Spleen (tissue), 7 donors: Measurements from ENCODE around the gene RAD51B.

Source experiments
- CTCF ChIP-seq, 11 experiments: fragments of 200-600 bp in 7 of 11; fragments of 450-650 bp in 4 of 11; sonication (generic) in 4 of 11; IDR thresholded peaks in 8 of 11; conservative IDR thresholded peaks in 3 of 11; 1 replicate in 7 of 11; 2 replicates in 4 of 11; pipeline versions ENCODE4 v1.4.0 to v1.8.0; 2016 to 2021; ENCODE audit warnings: antibody characterized with exemption in 11 of 11, inconsistent platforms in 4 of 11, mild to moderate bottlenecking in 1 of 11
- POLR2A ChIP-seq, 3 donors: fragments of 450-650 bp; IDR thresholded peaks; one replicate each; pipeline ENCODE4 v1.5.1; 2017; ENCODE audit warnings: antibody characterized with exemption in 3 of 3, mild to moderate bottlenecking in 1 of 3
- POLR2AphosphoS5 ChIP-seq, 3 donors: sonication (generic); formaldehyde crosslinking; IDR thresholded peaks; one replicate each; pipeline ENCODE4 v1.5.1; 2017; ENCODE audit warnings: antibody characterized with exemption in 3 of 3
- donor health status: DM: no; HTN: no; CAD: no; lungs with moderate emphysema.
- donor health status: DM: no; HTN: no; CAD: no.
- donor health status: DM: no; HTN: no; CAD: no.

- TF ChIP-seq CTCF (IDR thresholded peaks at IDR 0.05 in 8 of 11, conservative IDR thresholded peaks at IDR 0.05 in 3 of 11) (no peak), POLR2A (IDR thresholded peaks at IDR 0.05) (no peak), POLR2AphosphoS5 (IDR thresholded peaks at IDR 0.05) (no peak)
Observed at GRCh38 chr14:68362846-68363245, 543.3 kb downstream of the RAD51B start.
